H1 (cell line): Measurements from ENCODE around the gene PRR16. TPM values are rescaled to one million over a fixed set of nuclear protein-coding genes. Genes with fewer than 3 reads are reported as not detected.

Source experiments
- CHD2 ChIP-seq: IDR thresholded peaks from 2 replicates; pipeline ENCODE4 v1.6.1; 2012; ENCODE audit warnings: low read length, improper control_type of control experiment
- EZH2 ChIP-seq: fragments of 200-600 bp; sonication (generic); IDR thresholded peaks from 2 replicates; pipeline ENCODE4 v1.7.1; 2012; ENCODE audit warnings: low read depth, mild to moderate bottlenecking, moderate library complexity, low read length, inconsistent platforms; ENCODE audit not compliant: severe bottlenecking
- FOSL1 ChIP-seq: IDR thresholded peaks from 2 replicates; pipeline ENCODE4 v1.6.1; 2011; ENCODE audit warnings: mild to moderate bottlenecking, low read depth, low read length, moderate library complexity; ENCODE audit not compliant: insufficient read depth
- JUND ChIP-seq: IDR thresholded peaks from 2 replicates; pipeline ENCODE4 v1.6.1; 2011; ENCODE audit warnings: mild to moderate bottlenecking, improper control_type of control experiment, low read length
- POLR2AphosphoS5 ChIP-seq: IDR thresholded peaks from 2 replicates; pipeline ENCODE4 v1.6.1; 2011; ENCODE audit warnings: low read depth, low read length
- SAP30 ChIP-seq: fragments of 300-600 bp; sonication (generic); IDR thresholded peaks from 2 replicates; pipeline ENCODE4 v1.7.1; 2012; ENCODE audit warnings: low read length, moderate library complexity, mild to moderate bottlenecking, inconsistent platforms; ENCODE audit not compliant: insufficient read depth, insufficient replicate concordance
- TBP ChIP-seq: IDR thresholded peaks from 2 replicates; pipeline ENCODE4 v1.6.1; 2011; ENCODE audit warnings: low read depth, low read length, improper control_type of control experiment
- polyA plus RNA-seq, 7 experiments: library from polyadenylated mRNA; depleted of rRNA in 3 of 7; stranded (reverse) in 5 of 7; unstranded in 2 of 7; fragments of >200 nt in 5 of 7; fragments of 200-250 nt in 2 of 7; gene quantifications; 1 replicate in 5 of 7; 2 replicates in 1 of 7; 4 replicates in 1 of 7; pipeline versions ENCODE4 v1.2.1 to v1.2.3, GENCODE V29; 2011 to 2013; ENCODE audit warnings: missing spikeins in 2 of 7, mixed read lengths in 2 of 7
- total RNA-seq: library from RNA; stranded (reverse); fragmentation: NEBNext Ultra II Directional; extraction: Animal tissue kit (Norgen Biotek cat#: 25700); gene quantifications from 2 replicates; pipeline ENCODE4 v1.2.1, GENCODE V29; 2021

PRR16 gene
- total and polyA plus RNA-seq, 2 of the 8 experiments (the other 6 are each of a cell fraction or from before 2014, with no cell fraction given) = 0.73 to 1.6 TPM

DNA sequence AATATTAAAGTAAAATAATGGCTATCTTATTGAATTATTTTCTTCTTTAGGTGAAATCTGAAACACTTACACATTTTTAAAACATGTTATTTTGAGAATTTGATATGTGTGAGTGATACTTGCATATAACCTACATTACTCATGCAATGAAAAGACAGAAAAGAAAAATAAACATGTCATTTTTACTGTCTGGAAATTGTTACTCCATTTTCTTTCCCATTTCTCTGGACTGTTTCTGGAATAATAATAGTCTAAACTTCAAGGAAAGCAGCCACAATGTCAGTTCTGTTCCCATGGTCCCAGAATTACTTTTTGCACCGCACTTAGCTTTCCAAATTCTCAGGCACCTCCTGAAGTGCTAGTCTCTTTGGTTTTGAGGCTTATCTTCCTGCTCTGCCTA, 145.5 kb downstream of the PRR16 start (continued):
- TF ChIP-seq FOSL1 (no peak), SAP30 (no peak), TBP (no peak), EZH2 (no peak), JUND (no peak), POLR2AphosphoS5 (no peak), CHD2 (no peak)
